NCI-H1417 (cell line): ENCODE results near the gene P2RY6.
A peak's percentile ranks its signal among the peaks of the same experiment; 100 is the strongest.

Experiments used
- DNase-seq, 3 experiments: peaks; one replicate each; lab custom pipeline; 2025; lab: John Stamatoyannopoulos, UW

The P2RY6 gene

GRCh38 chr11:73277467-73277866 is 5.3 kb downstream of the P2RY6 start:
- DNase-seq: no peak

DNA sequence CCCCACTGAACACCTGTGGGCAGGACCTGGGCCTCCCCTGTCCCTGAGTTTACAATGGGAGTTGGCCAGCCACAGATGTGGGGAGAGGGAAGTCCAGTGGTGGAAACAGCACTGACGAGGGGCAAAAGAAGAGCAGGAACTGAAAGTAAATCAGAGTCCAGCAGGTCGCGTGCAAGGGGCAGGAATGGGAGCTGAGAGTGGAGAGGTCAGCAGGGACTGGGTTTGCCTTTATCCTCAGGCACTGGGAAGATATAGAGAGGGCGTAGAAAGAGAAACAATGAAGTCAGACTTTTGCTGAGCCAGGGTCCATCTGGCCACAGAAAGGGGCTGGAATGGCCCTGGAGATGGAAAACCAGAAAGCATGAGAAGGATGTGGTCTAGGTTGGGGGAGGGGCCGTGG is 8.5 kb downstream of the P2RY6 start:
- no peak for DNase-seq

DNA sequence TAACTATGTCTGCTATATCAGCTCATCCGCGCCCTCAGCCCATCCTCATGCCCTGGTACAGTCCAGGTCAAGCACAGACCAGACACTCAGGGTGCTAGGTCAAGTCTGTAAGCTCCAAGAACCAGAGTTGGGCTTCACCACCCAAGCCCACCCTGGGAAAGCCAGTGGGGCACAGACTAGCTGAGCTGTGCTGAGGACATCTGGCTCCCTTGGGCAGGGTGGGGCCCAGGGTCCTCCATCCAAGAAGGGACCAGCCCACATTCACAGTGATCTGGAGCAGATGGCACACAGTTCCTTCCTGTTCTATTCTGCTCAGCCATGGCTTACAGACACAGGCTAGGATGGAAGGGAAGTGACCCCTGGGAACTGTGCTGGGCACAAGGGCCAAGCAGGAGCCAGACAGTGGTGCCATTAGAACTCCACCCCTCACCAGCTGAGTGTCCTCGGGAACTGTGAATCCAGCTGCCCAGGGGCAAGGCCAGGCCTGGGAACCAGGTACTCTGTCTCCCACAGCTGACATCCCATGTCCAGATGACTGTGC is 9.1 kb downstream of the P2RY6 start:
- DNase-seq: no peak

DNA sequence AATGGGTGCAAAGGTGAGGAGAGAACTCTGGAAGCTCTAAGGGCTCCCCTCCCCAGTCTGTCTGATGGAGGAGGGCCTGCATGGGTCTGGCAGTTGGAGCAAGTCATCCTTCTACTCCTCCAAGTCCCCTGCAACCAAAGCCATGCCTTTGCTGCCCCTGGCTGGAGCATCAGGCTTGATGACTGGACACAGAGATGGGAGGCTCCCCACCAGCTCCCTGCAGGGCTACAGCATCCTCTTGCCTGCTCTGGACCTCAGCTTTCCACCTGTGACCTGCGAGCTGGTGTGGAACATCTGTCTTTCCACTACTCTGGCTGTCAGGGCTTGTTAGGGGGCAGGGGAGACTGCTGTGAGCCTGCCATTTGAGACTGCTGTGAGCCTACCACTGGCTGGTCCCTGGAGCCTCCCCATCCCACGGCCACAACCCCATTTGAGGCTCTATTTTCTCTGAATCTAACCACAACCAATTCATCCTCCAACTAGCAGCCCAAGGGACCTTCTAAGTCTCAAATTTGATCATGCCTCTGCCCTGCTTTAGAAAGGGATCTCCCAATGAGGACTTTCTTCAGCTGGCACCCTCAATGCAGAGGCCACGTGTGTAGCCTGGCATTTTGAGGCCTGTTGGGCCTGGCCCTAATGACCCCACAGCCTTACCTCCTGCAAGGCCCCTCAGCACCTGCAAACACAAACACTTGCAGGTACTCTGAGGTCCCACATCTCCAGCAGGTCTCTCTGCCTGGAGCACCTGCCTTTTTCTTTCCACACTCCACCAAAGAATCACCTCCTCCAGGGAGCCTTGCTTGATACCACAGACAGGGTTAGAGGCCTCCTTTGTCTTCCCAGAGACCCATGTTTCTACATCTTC is 9.9 kb downstream of the P2RY6 start:
- no peak for DNase-seq

DNA sequence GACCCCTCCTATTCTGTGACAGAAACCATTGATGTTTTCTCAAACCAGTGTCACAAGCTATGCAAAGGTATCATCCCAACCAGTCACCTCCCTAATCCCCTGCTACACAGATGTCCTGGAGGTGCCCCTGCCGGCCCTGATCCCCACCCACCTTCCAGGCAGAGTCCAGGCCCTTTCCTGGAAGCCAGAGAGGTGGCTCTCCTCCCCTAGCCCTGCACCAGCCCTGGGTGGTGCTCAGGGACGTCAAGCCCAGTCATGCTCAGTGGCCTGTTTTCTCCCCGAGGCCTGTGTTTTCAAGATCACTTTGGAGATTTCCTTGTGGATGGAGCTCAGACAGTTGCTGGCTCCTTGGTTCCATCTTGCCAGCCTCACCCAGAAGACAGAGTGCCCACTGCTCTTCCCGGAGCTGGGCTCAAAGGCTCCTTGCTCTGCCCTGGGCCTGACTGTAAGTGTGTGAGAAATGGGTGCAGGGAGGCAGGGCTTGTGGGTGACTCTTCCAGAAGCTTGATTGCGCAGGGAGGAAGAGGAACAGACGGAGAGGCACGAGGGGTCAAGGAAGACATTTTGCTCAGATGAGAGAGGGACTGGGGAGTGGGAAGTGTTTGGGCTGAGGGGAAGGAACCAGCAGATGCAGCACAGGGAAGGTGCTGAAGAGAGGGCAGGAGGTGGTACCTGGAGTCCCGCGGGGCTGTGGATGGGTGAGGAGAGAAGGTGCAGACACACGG is 11.3 kb downstream of the P2RY6 start:
- DNase-seq: no peak

DNA sequence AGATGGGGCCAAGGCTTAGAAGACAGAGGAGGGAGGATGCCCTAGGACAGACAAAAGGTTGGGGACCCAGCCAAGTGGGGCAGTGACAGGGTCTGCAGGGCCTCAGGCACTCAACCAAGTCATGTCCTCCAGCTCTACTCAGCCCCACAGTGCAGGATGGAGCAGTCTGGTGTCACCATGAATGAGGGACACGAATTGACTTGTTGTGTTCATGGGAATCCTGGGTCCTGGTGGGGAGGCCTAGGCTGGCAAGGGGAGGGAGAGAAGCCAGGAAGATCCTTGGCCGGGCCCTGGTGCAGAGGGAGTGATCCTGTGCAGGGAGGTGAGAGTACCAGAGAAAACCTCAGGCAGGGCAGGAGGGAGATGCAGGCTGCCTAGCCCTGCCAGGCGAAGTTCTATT is 12.0 kb downstream of the P2RY6 start:
- DNase-seq: no peak

DNA sequence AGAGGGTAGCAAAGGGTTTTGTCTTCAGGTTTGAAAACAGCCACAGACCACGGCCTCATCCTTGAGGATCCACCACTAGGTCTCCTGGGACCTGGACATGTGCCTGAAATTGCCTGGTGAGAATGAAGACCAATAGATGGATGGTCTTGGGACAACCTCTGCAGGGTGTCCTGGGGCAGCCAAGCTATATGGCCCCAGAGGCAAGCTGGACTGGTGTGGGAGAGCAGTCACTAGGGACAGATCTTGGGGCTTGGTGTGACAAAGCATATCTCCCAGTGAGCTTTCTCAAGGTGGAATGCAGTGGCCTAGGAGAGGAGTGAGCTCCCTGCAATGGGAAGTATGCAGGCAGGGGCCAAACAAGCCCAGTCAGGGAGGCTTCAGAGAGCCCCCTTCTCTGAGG is 13.6 kb downstream of the P2RY6 start:
- no peak for DNase-seq

DNA sequence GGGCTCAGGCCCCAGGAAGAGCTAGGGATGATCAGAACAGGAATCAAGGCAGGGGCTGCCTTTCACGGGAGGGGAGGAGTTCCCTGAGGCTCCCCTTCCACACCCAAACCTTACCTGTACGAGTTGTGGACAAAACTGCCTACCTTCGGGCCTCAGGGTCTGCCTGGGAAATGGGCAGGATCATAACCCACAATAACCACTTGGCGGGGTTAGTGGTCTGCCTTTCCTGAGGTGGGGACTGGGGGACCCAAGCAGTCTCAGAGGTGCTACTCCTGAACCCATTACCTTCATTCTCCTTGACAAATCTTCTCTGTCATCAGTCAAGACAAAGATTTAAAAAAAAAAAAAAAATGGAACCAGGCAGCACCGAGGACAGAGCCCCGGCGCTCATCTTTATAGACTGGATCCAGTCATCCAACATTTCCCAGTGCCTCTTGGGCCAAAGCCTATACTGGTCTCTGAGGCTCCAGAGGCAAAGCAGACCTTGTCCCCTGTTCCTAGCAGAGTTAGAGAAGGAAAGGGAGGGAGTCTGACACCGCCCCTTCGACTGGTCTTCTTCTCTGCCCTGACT is 14.2 kb downstream of the P2RY6 start:
- DNase-seq: no peak

GRCh38 chr11:73287400-73288101 is 15.4 kb downstream of the P2RY6 start:
- no peak for DNase-seq

- no peak for DNase-seq
These were observed 16.2 kb downstream of the P2RY6 start for GRCh38 chr11:73288192-73288872.

DNA sequence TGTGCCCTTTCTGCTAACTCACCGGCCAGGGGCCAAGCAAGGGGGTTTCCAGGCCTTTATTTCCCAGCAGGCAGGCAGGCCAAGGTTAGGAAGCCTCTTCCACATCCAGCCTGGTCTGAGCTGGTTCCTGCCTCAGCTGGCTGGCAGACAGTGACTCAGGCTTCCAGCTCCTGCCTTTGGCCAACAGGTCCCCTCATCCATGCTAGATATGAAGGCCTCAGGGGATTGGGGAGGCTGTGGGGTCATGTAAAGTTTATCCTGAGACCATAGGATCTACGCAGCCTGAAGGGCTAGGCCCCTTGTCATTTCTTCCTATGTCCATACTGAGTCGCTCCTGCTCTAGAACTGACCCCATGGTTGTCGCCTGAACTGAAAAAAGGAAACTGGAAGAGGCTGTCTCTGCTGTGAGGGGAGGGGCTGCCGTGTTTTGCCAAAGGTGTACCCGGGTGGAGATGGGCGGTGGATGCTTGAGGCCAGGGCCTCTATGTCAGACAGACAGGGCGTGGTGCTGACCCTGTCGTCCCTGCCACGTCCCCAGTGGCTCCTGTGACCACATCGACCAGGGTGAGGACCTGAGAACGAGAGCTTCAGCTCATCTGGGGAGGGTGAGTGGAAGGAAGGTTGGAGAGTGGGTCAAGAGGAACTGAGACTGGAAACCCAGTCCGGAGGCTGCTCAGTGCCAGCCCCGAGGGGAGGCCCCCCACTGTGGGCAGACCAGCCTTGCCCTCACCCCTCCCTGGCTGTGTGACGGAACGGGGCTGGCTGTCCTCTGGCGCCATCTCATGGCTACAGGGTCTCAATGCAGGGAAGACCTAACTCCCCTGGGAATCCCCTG is 17.0 kb downstream of the P2RY6 start:
- peak; percentile 62 to 88 (median 73) for DNase-seq

- DNase-seq: no peak
These were observed 18.4 kb downstream of the P2RY6 start for GRCh38 chr11:73290536-73290935.

GRCh38 chr11:73291196-73291595 is 19.1 kb downstream of the P2RY6 start:
- no peak for DNase-seq

GRCh38 chr11:73291781-73292524 is 19.8 kb downstream of the P2RY6 start:
- no peak for DNase-seq

GRCh38 chr11:73292525-73292894 is 20.4 kb downstream of the P2RY6 start:
- DNase-seq: no peak

GRCh38 chr11:73293356-73293936 is 21.3 kb downstream of the P2RY6 start:
- no peak for DNase-seq

DNA sequence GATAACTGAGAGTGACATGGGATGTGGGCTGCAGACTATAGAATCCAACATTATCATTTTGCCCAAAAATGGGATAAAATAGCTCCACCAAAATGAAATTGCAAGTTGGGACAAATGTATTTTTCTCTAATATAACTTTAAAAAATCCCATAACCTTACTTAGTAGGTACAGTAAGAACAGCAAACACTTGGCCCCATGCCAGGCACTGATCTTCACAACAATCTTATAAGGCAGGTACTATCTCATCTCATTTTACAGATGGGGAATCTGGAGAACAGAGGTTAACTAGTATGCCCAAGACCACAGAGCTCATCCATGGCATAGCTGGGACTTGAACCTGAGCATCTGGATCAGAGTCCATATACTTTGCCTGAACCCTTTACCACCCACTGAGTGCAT is 22.5 kb downstream of the P2RY6 start:
- DNase-seq: no peak

- DNase-seq: peak; percentile 16 to 75 (median 55)
These were observed 23.3 kb downstream of the P2RY6 start for GRCh38 chr11:73295241-73295995.

GRCh38 chr11:73295996-73296318 is 23.8 kb downstream of the P2RY6 start:
- no peak for DNase-seq
